ENCODE results near the gene MGARP. TPM values are rescaled to one million over a fixed set of nuclear protein-coding genes. Genes with fewer than 3 reads are reported as not detected.
"Not testable (repeated sequence)": the region's sequence is repeated elsewhere in the genome, so short reads cannot be mapped to it uniquely, and the experiment has no call there.

Gene MGARP
- total RNA-seq, 1 experiment from 2014 or later = not detected

DNA sequence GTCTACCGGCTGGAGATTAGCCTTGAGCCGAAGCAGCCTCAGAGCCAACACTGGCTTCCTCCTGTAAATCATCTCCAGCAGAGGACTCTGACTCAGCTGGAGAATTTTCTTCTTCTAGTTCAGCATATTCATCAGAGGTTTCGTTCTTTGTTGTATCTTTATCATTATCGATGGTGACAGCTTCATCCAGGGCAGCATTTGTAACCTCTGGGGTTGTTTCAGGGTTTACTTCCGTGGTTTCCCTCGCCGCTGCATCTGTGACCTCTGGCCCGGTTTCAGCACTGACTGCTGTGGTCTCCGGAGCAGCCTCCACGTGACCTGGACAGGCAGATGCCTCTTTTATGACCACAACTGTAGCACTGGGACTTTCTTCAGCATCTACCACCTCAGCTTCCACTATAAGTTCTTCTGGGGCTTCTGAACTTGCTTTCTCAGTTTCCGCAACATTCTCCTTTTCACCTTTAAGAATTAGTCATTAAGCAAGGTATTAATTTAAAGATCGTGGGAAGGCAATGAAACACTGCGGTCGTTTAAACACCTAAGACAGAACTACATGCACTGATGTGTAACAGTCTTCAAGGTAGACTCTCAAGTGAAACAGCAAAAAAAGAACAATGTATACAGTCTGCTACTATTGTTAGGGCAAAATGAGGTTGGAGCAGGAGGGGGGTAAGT lies 13.3 kb downstream of the MGARP start:
- Histone ChIP-seq H3K9ac (ENCODE audit: low read length) (peak overlapping the region; percentile 45), H2AFZ (ENCODE audit: low read length) (peak overlapping the region; percentile 82), H3K79me2 (ENCODE audit: low read length) (no peaks in the 10 kb centered on the region), H3K9me3 (ENCODE audit: low read length) (no peaks in the 10 kb centered on the region), H3K4me2 (ENCODE audit: low read depth, low read length, poor library complexity, severe bottlenecking) (peak overlapping the region; percentile 63), H3K9me2 (replicated peaks; ENCODE audit: insufficient read depth, low read length) (no peaks in the 10 kb centered on the region), H3K27me3 (ENCODE audit: low read length) (no peaks in the 10 kb centered on the region), H3K4me3 (ENCODE audit: low read length) (peak overlapping the region; percentile 55), H3K36me3 (ENCODE audit: insufficient read depth, low read length) (no peaks in the 10 kb centered on the region), H3K4me1 (ENCODE audit: low read length) (peaks cover 14% of the 10 kb centered on the region), H4K20me1 (ENCODE audit: insufficient read depth, low read depth, low read length) (no peaks in the 10 kb centered on the region), H3K27ac (ENCODE audit: low read length) (no peak overlapping the region)
- DNase-seq = peak; percentile 54

DNA sequence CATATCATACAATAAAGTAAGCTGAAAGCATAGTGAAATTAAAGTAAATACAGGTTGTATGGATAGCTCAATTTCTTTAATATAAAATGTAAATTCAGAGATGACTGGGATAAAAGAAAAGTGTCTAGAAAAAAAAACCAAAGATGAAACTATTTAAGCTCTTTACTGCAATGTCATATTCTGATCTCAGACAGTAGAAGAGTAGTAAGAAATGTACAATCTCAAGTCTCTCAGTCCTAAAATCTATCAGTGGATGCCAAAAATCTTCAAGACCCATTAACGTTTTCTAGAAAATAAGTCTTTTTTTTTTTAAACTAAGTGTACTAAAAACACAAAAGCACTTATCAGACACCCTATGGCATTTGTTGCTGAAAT lies 13.8 kb downstream of the MGARP start:
- Histone ChIP-seq H3K27ac (ENCODE audit: low read length) (no peak overlapping the region), H2AFZ (ENCODE audit: low read length) (peak overlapping the region; percentile 82; the same call in 1 of the 2 replicates), H3K4me2 (ENCODE audit: low read depth, low read length, poor library complexity, severe bottlenecking) (peak overlapping the region; percentile 63), H3K27me3 (ENCODE audit: low read length) (no peaks in the 10 kb centered on the region), H3K79me2 (ENCODE audit: low read length) (no peaks in the 10 kb centered on the region), H3K9me3 (ENCODE audit: low read length) (no peaks in the 10 kb centered on the region), H3K4me1 (ENCODE audit: low read length) (peaks cover 14% of the 10 kb centered on the region), H3K36me3 (ENCODE audit: insufficient read depth, low read length) (no peaks in the 10 kb centered on the region), H4K20me1 (ENCODE audit: insufficient read depth, low read depth, low read length) (no peaks in the 10 kb centered on the region), H3K9me2 (replicated peaks; ENCODE audit: insufficient read depth, low read length) (no peaks in the 10 kb centered on the region), H3K4me3 (ENCODE audit: low read length) (peak overlapping the region; percentile 55), H3K9ac (ENCODE audit: low read length) (peak overlapping the region; percentile 45)
- no peak for DNase-seq

- Histone ChIP-seq H3K27ac (ENCODE audit: low read length) (no peak overlapping the region), H3K9ac (ENCODE audit: low read length) (no peak overlapping the region), H2AFZ (ENCODE audit: low read length) (no peak overlapping the region)
Measured at GRCh38 chr4:139265654-139266053, 14.4 kb downstream of the MGARP start.

GRCh38 chr4:139256349-139256748 lies 23.7 kb downstream of the MGARP start:
- Histone ChIP-seq H3K4me3 (ENCODE audit: low read length) (no peak overlapping the region), H3K36me3 (ENCODE audit: insufficient read depth, low read length) (no peaks in the 10 kb centered on the region), H3K4me2 (ENCODE audit: low read depth, low read length, poor library complexity, severe bottlenecking) (no peak overlapping the region), H3K79me2 (ENCODE audit: low read length) (no peaks in the 10 kb centered on the region), H3K9ac (ENCODE audit: low read length) (no peak overlapping the region), H3K9me3 (ENCODE audit: low read length) (no peaks in the 10 kb centered on the region), H3K27ac (ENCODE audit: low read length) (no peak overlapping the region), H3K4me1 (ENCODE audit: low read length) (no peaks in the 10 kb centered on the region), H3K27me3 (ENCODE audit: low read length) (no peaks in the 10 kb centered on the region), H4K20me1 (ENCODE audit: insufficient read depth, low read depth, low read length) (no peaks in the 10 kb centered on the region), H2AFZ (ENCODE audit: low read length) (no peak overlapping the region), H3K9me2 (replicated peaks; ENCODE audit: insufficient read depth, low read length) (no peaks in the 10 kb centered on the region)
- DNase-seq = no peak

More at GRCh38 chr4:139265654-139266053, 14.4 kb downstream of the MGARP start:
- no peaks in the 10 kb centered on the region for H3K27me3 ChIP-seq (ENCODE audit: low read length)
- H3K4me2 ChIP-seq (ENCODE audit: low read depth, low read length, poor library complexity, severe bottlenecking) = no peak overlapping the region
- no peak overlapping the region for H3K4me3 ChIP-seq (ENCODE audit: low read length)
- no peaks in the 10 kb centered on the region for H3K9me3 ChIP-seq (ENCODE audit: low read length)
- no peaks in the 10 kb centered on the region for H3K9me2 ChIP-seq (replicated peaks; ENCODE audit: insufficient read depth, low read length)
- DNase-seq = no peak
- no peaks in the 10 kb centered on the region for H4K20me1 ChIP-seq (ENCODE audit: insufficient read depth, low read depth, low read length)
- no peaks in the 10 kb centered on the region for H3K36me3 ChIP-seq (ENCODE audit: insufficient read depth, low read length)
- peaks cover 14% of the 10 kb centered on the region for H3K4me1 ChIP-seq (ENCODE audit: low read length)
- H3K79me2 ChIP-seq (ENCODE audit: low read length) = no peaks in the 10 kb centered on the region

- H3K9ac ChIP-seq (ENCODE audit: low read length); H3K9me3 ChIP-seq (ENCODE audit: low read length): not testable (repeated sequence)
Measured at GRCh38 chr4:139255581-139255980, 24.4 kb downstream of the MGARP start.

GRCh38 chr4:139253713-139254112 lies 26.3 kb downstream of the MGARP start:
- Histone ChIP-seq H3K4me3 (ENCODE audit: low read length) (no peak overlapping the region), H2AFZ (ENCODE audit: low read length) (no peak overlapping the region)

More at GRCh38 chr4:139255581-139255980, 24.4 kb downstream of the MGARP start:
- H3K4me1 ChIP-seq (ENCODE audit: low read length); H3K27ac ChIP-seq (ENCODE audit: low read length); H3K4me3 ChIP-seq (ENCODE audit: low read length); H3K79me2 ChIP-seq (ENCODE audit: low read length); H3K9me2 ChIP-seq (replicated peaks; ENCODE audit: insufficient read depth, low read length); H3K36me3 ChIP-seq (ENCODE audit: insufficient read depth, low read length); H4K20me1 ChIP-seq (ENCODE audit: insufficient read depth, low read depth, low read length); H3K27me3 ChIP-seq (ENCODE audit: low read length); H2AFZ ChIP-seq (ENCODE audit: low read length); DNase-seq; H3K4me2 ChIP-seq (ENCODE audit: low read depth, low read length, poor library complexity, severe bottlenecking): not testable (repeated sequence)

DNA sequence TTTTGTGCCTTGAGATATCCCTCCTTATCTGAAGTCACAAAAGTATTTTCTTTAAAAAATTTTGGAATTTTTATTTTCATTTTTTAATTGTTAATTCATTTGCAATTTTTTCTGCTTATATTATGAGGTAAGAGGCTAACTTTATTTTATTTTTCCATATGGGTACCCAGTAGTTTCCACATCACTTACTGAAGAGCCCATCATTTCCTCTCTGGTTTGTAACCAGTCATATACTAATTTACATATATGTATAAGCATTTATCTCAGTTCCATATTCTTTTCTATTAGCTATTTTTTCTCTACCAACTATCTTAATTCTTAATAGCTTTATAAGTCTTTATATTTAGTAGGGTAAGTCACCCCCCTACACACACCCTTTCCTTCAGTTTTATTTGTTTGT lies 27.0 kb downstream of the MGARP start:
- no peak overlapping the region for H3K4me3 ChIP-seq (ENCODE audit: low read length)
- no peaks in the 10 kb centered on the region for H4K20me1 ChIP-seq (ENCODE audit: insufficient read depth, low read depth, low read length)
- H3K79me2 ChIP-seq (ENCODE audit: low read length) = no peaks in the 10 kb centered on the region
- no peak overlapping the region for H3K27ac ChIP-seq (ENCODE audit: low read length)
- no peaks in the 10 kb centered on the region for H3K9me3 ChIP-seq (ENCODE audit: low read length)
- H3K36me3 ChIP-seq (ENCODE audit: insufficient read depth, low read length) = no peaks in the 10 kb centered on the region
- no peaks in the 10 kb centered on the region for H3K4me1 ChIP-seq (ENCODE audit: low read length)
- H3K27me3 ChIP-seq (ENCODE audit: low read length) = no peaks in the 10 kb centered on the region
- no peak for DNase-seq
- H3K4me2 ChIP-seq (ENCODE audit: low read depth, low read length, poor library complexity, severe bottlenecking) = no peak overlapping the region
- no peaks in the 10 kb centered on the region for H3K9me2 ChIP-seq (replicated peaks; ENCODE audit: insufficient read depth, low read length)
- no peak overlapping the region for H3K9ac ChIP-seq (ENCODE audit: low read length)
- no peak overlapping the region for H2AFZ ChIP-seq (ENCODE audit: low read length)

More at GRCh38 chr4:139253713-139254112, 26.3 kb downstream of the MGARP start:
- Histone ChIP-seq H3K9me2 (replicated peaks; ENCODE audit: insufficient read depth, low read length) (no peaks in the 10 kb centered on the region), H3K36me3 (ENCODE audit: insufficient read depth, low read length) (no peaks in the 10 kb centered on the region), H3K9me3 (ENCODE audit: low read length) (no peaks in the 10 kb centered on the region), H3K9ac (ENCODE audit: low read length) (no peak overlapping the region), H3K27ac (ENCODE audit: low read length) (no peak overlapping the region), H3K27me3 (ENCODE audit: low read length) (no peaks in the 10 kb centered on the region), H4K20me1 (ENCODE audit: insufficient read depth, low read depth, low read length) (no peaks in the 10 kb centered on the region), H3K79me2 (ENCODE audit: low read length) (no peaks in the 10 kb centered on the region), H3K4me2 (ENCODE audit: low read depth, low read length, poor library complexity, severe bottlenecking) (no peak overlapping the region), H3K4me1 (ENCODE audit: low read length) (no peaks in the 10 kb centered on the region)
- DNase-seq = no peak

DNA sequence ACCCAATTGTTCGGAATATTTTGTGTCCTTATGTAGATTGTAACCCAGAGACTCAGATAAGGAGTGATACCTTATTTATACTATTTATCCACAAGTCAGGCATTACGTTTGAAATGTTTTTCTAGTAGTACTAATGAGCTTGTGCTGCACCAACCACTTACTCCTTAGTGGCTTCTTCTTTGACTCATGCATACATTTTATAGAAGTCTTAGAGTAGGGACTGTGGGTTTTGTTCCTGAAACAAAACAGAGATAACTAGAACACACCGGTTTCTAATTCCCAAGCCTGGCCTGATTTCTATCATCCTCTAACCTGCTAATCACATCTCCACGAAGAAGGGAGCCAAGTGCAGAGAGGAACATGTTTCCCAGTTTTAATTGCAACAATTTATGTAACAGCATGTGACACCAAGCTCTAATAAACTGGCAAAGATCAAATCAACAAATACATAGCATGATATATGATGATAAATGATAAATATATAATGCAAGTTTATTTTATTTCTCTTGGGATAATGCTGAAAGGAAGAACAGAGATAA lies 32.3 kb downstream of the MGARP start:
- Histone ChIP-seq H2AFZ (ENCODE audit: low read length) (no peak overlapping the region), H3K9me3 (ENCODE audit: low read length) (no peaks in the 10 kb centered on the region), H3K79me2 (ENCODE audit: low read length) (no peaks in the 10 kb centered on the region), H3K4me2 (ENCODE audit: low read depth, low read length, poor library complexity, severe bottlenecking) (no peak overlapping the region), H3K36me3 (ENCODE audit: insufficient read depth, low read length) (no peaks in the 10 kb centered on the region), H3K9me2 (replicated peaks; ENCODE audit: insufficient read depth, low read length) (no peaks in the 10 kb centered on the region), H4K20me1 (ENCODE audit: insufficient read depth, low read depth, low read length) (no peaks in the 10 kb centered on the region), H3K27me3 (ENCODE audit: low read length) (no peaks in the 10 kb centered on the region), H3K4me1 (ENCODE audit: low read length) (no peaks in the 10 kb centered on the region), H3K9ac (ENCODE audit: low read length) (no peak overlapping the region), H3K4me3 (ENCODE audit: low read length) (no peak overlapping the region), H3K27ac (ENCODE audit: low read length) (no peak overlapping the region)
- no peak for DNase-seq

Measured in Karpas-422 (cell line).